ENCODE data around the gene NIPAL4.
A peak's percentile ranks its signal among the peaks of the same experiment; 100 is the strongest.

The NIPAL4 gene

GRCh38 chr5:157510682-157511081 is 50.7 kb downstream of the NIPAL4 start:
- Mint-ChIP-seq H3K4me3 (no peak overlapping the region), H3K36me3 (ENCODE audit: low read depth) (peaks cover 5% of the 10 kb centered on the region), H3K27ac (no peak overlapping the region), H3K9me3 (no peaks in the 10 kb centered on the region), H3K27me3 (no peaks in the 10 kb centered on the region), H3K4me1 (peaks cover 9% of the 10 kb centered on the region)
- DNase-seq (no peak), ATAC-seq (no peak)

GRCh38 chr5:157511651-157512644 is 51.9 kb downstream of the NIPAL4 start:
- ATAC-seq (no peak), DNase-seq (no peak)
- no peak overlapping the region for H3K27ac Mint-ChIP-seq
- no peaks in the 10 kb centered on the region for H3K9me3 Mint-ChIP-seq
- no peak overlapping the region for H3K4me3 Mint-ChIP-seq
- peaks cover 7% of the 10 kb centered on the region for H3K36me3 Mint-ChIP-seq (ENCODE audit: low read depth)
- no peaks in the 10 kb centered on the region for H3K27me3 Mint-ChIP-seq
- H3K4me1 Mint-ChIP-seq: peaks cover 2% of the 10 kb centered on the region

- Mint-ChIP-seq H3K4me1 (peaks cover 2% of the 10 kb centered on the region), H3K36me3 (ENCODE audit: low read depth) (peaks cover 8% of the 10 kb centered on the region), H3K27me3 (no peaks in the 10 kb centered on the region), H3K27ac (no peak overlapping the region), H3K9me3 (no peaks in the 10 kb centered on the region), H3K4me3 (no peak overlapping the region)
- ATAC-seq (no peak), DNase-seq (no peak)
Measured at GRCh38 chr5:157513182-157513581, 53.2 kb downstream of the NIPAL4 start.

- Mint-ChIP-seq H3K36me3 (ENCODE audit: low read depth) (peaks cover 7% of the 10 kb centered on the region), H3K4me1 (peaks cover 7% of the 10 kb centered on the region), H3K9me3 (no peaks in the 10 kb centered on the region), H3K27ac (no peak overlapping the region), H3K27me3 (no peaks in the 10 kb centered on the region), H3K4me3 (no peak overlapping the region)
- ATAC-seq (no peak), DNase-seq (no peak)
Measured at GRCh38 chr5:157514974-157515373, 55.0 kb downstream of the NIPAL4 start.

GRCh38 chr5:157516006-157516405 is 56.0 kb downstream of the NIPAL4 start:
- peak; percentile 78 for ATAC-seq
- Mint-ChIP-seq H3K4me3 (no peak overlapping the region), H3K27me3 (no peaks in the 10 kb centered on the region), H3K36me3 (ENCODE audit: low read depth) (peaks cover 7% of the 10 kb centered on the region), H3K9me3 (no peaks in the 10 kb centered on the region), H3K4me1 (peaks cover 11% of the 10 kb centered on the region), H3K27ac (no peak overlapping the region)
- DNase-seq: no peak

GRCh38 chr5:157516626-157517325 is 56.8 kb downstream of the NIPAL4 start:
- Mint-ChIP-seq H3K27me3 (no peaks in the 10 kb centered on the region), H3K27ac (no peak overlapping the region), H3K36me3 (ENCODE audit: low read depth) (peaks cover 7% of the 10 kb centered on the region), H3K4me1 (peaks cover 12% of the 10 kb centered on the region), H3K9me3 (no peaks in the 10 kb centered on the region), H3K4me3 (no peak overlapping the region)
- DNase-seq: no peak
- ATAC-seq: no peak

GRCh38 chr5:157518963-157519362 is 59.0 kb downstream of the NIPAL4 start:
- Mint-ChIP-seq H3K36me3 (ENCODE audit: low read depth) (peaks cover 7% of the 10 kb centered on the region), H3K4me3 (no peak overlapping the region), H3K27me3 (no peaks in the 10 kb centered on the region), H3K4me1 (peaks cover 13% of the 10 kb centered on the region), H3K27ac (no peak overlapping the region), H3K9me3 (no peaks in the 10 kb centered on the region)
- DNase-seq (peak; percentile 15), ATAC-seq (peak; percentile 57)

GRCh38 chr5:157519579-157520253 is 59.7 kb downstream of the NIPAL4 start:
- Mint-ChIP-seq H3K4me1 (peaks cover 13% of the 10 kb centered on the region), H3K4me3 (no peak overlapping the region)
- DNase-seq: no peak

GRCh38 chr5:157520911-157521703 is 61.1 kb downstream of the NIPAL4 start:
- H3K27ac Mint-ChIP-seq: no peak overlapping the region
- H3K36me3 Mint-ChIP-seq (ENCODE audit: low read depth): peaks cover 8% of the 10 kb centered on the region

More at GRCh38 chr5:157519579-157520253, 59.7 kb downstream of the NIPAL4 start:
- ATAC-seq: no peak
- H3K27ac Mint-ChIP-seq: no peak overlapping the region
- no peaks in the 10 kb centered on the region for H3K9me3 Mint-ChIP-seq
- H3K36me3 Mint-ChIP-seq (ENCODE audit: low read depth): peaks cover 8% of the 10 kb centered on the region
- no peaks in the 10 kb centered on the region for H3K27me3 Mint-ChIP-seq

GRCh38 chr5:157521704-157522029 is 61.7 kb downstream of the NIPAL4 start:
- Mint-ChIP-seq H3K9me3 (no peaks in the 10 kb centered on the region), H3K4me3 (no peak overlapping the region), H3K4me1 (peaks cover 13% of the 10 kb centered on the region), H3K36me3 (ENCODE audit: low read depth) (peaks cover 8% of the 10 kb centered on the region), H3K27ac (no peak overlapping the region), H3K27me3 (no peaks in the 10 kb centered on the region)
- ATAC-seq (no peak), DNase-seq (no peak)

More at GRCh38 chr5:157520911-157521703, 61.1 kb downstream of the NIPAL4 start:
- Mint-ChIP-seq H3K4me3 (no peak overlapping the region), H3K9me3 (no peaks in the 10 kb centered on the region), H3K27me3 (no peaks in the 10 kb centered on the region), H3K4me1 (peaks cover 13% of the 10 kb centered on the region)
- ATAC-seq (no peak), DNase-seq (no peak)

- peaks cover 10% of the 10 kb centered on the region for H3K4me1 Mint-ChIP-seq
- DNase-seq (no peak), ATAC-seq (no peak)
- no peaks in the 10 kb centered on the region for H3K9me3 Mint-ChIP-seq
- H3K27ac Mint-ChIP-seq: no peak overlapping the region
- H3K27me3 Mint-ChIP-seq: peaks cover 2% of the 10 kb centered on the region
- H3K4me3 Mint-ChIP-seq: no peak overlapping the region
- peaks cover 8% of the 10 kb centered on the region for H3K36me3 Mint-ChIP-seq (ENCODE audit: low read depth)
Measured at GRCh38 chr5:157523976-157524375, 64.0 kb downstream of the NIPAL4 start.
